Ammon's horn (tissue), 1 donor: ENCODE results near the gene TTC1.

Experiments used
- DNase-seq: peaks from one replicate; pipeline ENCODE4 v3.0.0-alpha.2; 2016; ENCODE audit warnings: low spot score

TTC1 gene

GRCh38 chr5:160087199-160087598 is 78.3 kb downstream of the TTC1 start:
- no peak for DNase-seq

GRCh38 chr5:160088805-160089204 is 79.9 kb downstream of the TTC1 start:
- no peak for DNase-seq

GRCh38 chr5:160089531-160089930 is 80.6 kb downstream of the TTC1 start:
- DNase-seq, result no peak

GRCh38 chr5:160090059-160090458 is 81.1 kb downstream of the TTC1 start:
- DNase-seq, result no peak

- no peak for DNase-seq
These were observed 83.6 kb downstream of the TTC1 start for GRCh38 chr5:160092514-160092913.

- DNase-seq, result no peak
These were observed 84.2 kb downstream of the TTC1 start for GRCh38 chr5:160092960-160093707.

- DNase-seq, result no peak
These were observed 87.2 kb downstream of the TTC1 start for GRCh38 chr5:160096178-160096577.

GRCh38 chr5:160097991-160098390 is 89.1 kb downstream of the TTC1 start:
- DNase-seq, result no peak

- DNase-seq, result no peak
These were observed 96.9 kb downstream of the TTC1 start for GRCh38 chr5:160105686-160106360.

GRCh38 chr5:160108124-160108523 is 99.2 kb downstream of the TTC1 start:
- peak; percentile 52 for DNase-seq
